ENCODE measurements around the gene FUT1. TPM values are rescaled to one million over a fixed set of nuclear protein-coding genes. Genes with fewer than 3 reads are reported as not detected.

The FUT1 gene
- total and polyA plus RNA-seq, 9 of the 15 experiments (the other 6 are each of a cell fraction or from before 2014, with no cell fraction given) = 2.3 to 18.5 (median 8.8) TPM

- TF ChIP-seq, protein P1, sequence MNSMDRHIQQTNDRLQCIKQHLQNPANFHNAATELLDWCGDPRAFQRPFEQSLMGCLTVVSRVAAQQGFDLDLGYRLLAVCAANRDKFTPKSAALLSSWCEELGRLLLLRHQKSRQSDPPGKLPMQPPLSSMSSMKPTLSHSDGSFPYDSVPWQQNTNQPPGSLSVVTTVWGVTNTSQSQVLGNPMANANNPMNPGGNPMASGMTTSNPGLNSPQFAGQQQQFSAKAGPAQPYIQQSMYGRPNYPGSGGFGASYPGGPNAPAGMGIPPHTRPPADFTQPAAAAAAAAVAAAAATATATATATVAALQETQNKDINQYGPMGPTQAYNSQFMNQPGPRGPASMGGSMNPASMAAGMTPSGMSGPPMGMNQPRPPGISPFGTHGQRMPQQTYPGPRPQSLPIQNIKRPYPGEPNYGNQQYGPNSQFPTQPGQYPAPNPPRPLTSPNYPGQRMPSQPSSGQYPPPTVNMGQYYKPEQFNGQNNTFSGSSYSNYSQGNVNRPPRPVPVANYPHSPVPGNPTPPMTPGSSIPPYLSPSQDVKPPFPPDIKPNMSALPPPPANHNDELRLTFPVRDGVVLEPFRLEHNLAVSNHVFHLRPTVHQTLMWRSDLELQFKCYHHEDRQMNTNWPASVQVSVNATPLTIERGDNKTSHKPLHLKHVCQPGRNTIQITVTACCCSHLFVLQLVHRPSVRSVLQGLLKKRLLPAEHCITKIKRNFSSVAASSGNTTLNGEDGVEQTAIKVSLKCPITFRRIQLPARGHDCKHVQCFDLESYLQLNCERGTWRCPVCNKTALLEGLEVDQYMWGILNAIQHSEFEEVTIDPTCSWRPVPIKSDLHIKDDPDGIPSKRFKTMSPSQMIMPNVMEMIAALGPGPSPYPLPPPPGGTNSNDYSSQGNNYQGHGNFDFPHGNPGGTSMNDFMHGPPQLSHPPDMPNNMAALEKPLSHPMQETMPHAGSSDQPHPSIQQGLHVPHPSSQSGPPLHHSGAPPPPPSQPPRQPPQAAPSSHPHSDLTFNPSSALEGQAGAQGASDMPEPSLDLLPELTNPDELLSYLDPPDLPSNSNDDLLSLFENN (IDR thresholded peaks at IDR 0.05; ENCODE audit: low read depth in 2 of 2, low read length in 2 of 2) = no peak
- TF ChIP-seq GTF2A2 (tag; IDR thresholded peaks at IDR 0.05) (0 out of 2 replicates have a peak, but pooled peaks have one; percentile 58), NFIX (CRISPR knock-in tag; IDR thresholded peaks at IDR 0.05; ENCODE audit: low read depth) (no peak), NR2C1 (IDR thresholded peaks at IDR 0.05) (no peak), NR2C1 (tag; IDR thresholded peaks at IDR 0.05) (no peak), C11orf30 (IDR thresholded peaks at IDR 0.05; ENCODE audit: low read depth) (no peak), SFPQ (IDR thresholded peaks at IDR 0.05; ENCODE audit: low read depth, low read length) (no peak), ID3 (CRISPR knock-in tag; IDR thresholded peaks at IDR 0.05) (no peak), ID3 (tag; IDR thresholded peaks at IDR 0.05) (0 out of 2 replicates have a peak, but pooled peaks have one; percentile 62), ZNF41 (CRISPR knock-in tag; conservative IDR thresholded peaks at IDR 0.05) (no peak), NFYB (IDR thresholded peaks at IDR 0.05; ENCODE audit: extremely low read depth, insufficient read length) (no peak), XRCC4 (IDR thresholded peaks at IDR 0.05; ENCODE audit: extremely low read depth, insufficient read depth, insufficient read length) (no peak), E2F5 (CRISPR knock-in tag; IDR thresholded peaks at IDR 0.05) (no peak), L3MBTL2 (IDR thresholded peaks at IDR 0.05) (peak; percentile 85; the same call in 1 of the 2 replicates), CBX1 (IDR thresholded peaks at IDR 0.05; ENCODE audit: low read depth) (peak; percentile 10; the same call in 1 of the 2 replicates), BRD4 (IDR thresholded peaks at IDR 0.05) (0 out of 2 replicates have a peak, but pooled peaks have one; percentile 33), SMAD4 (CRISPR knock-in tag; conservative IDR thresholded peaks at IDR 0.05) (no peak), TARDBP (IDR thresholded peaks at IDR 0.05) (no peak), ZNF354B (CRISPR knock-in tag; IDR thresholded peaks at IDR 0.05) (no peak), HDAC3 (IDR thresholded peaks at IDR 0.05; ENCODE audit: borderline replicate concordance, partially characterized antibody) (no peak)
- TF ChIP-seq, protein P2, sequence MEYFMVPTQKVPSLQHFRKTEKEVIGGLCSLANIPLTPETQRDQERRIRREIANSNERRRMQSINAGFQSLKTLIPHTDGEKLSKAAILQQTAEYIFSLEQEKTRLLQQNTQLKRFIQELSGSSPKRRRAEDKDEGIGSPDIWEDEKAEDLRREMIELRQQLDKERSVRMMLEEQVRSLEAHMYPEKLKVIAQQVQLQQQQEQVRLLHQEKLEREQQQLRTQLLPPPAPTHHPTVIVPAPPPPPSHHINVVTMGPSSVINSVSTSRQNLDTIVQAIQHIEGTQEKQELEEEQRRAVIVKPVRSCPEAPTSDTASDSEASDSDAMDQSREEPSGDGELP (CRISPR knock-in tag; IDR thresholded peaks at IDR 0.05; ENCODE audit: borderline replicate concordance) = 0 out of 2 replicates have a peak, but pooled peaks have one; percentile 21
These were observed 12.9 kb downstream of the FUT1 start (continued) for GRCh38 chr19:48739404-48740163.

Data from K562 (cell line).